ENCODE measurements around the gene HOXC10. TPM values are rescaled to one million over a fixed set of nuclear protein-coding genes. Genes with fewer than 3 reads are reported as not detected.

The HOXC10 gene
- total RNA-seq, 1 donor from 2014 or later: not detected

- ATAC-seq (ENCODE audit: poor library complexity) (no peak), DNase-seq (no peak)
- intact Hi-C loops (cut with DNase I): no loop called here
These were observed 23.8 kb upstream of the HOXC10 start for GRCh38 chr12:53961025-53961761.

DNA sequence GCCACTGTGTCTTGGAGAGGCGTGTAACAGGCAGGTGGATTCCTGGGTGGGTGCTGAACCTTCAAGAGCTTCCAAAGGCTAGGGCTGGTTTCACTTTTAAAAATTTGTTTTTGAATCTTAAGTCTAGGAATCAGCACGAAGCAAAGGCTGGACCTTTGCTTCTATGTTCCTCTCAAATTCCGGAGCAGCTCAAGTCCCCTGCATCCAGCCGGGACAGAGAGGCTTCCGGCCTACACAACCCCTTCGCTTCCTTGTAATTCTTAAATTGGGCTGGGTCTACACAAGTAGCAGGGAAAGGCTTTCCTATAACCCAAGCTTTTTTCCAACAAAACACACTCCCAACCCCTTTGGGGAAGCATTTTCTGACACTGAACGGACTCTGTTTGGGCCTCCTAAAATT lies 21.9 kb upstream of the HOXC10 start:
- ATAC-seq (ENCODE audit: poor library complexity): no peak
- DNase-seq: no peak
- intact Hi-C loops (cut with DNase I): no loop called here

- intact Hi-C loops (cut with DNase I): no loop called here
- ATAC-seq (ENCODE audit: poor library complexity) (no peak), DNase-seq (no peak)
These were observed 21.3 kb upstream of the HOXC10 start for GRCh38 chr12:53963434-53964314.

DNA sequence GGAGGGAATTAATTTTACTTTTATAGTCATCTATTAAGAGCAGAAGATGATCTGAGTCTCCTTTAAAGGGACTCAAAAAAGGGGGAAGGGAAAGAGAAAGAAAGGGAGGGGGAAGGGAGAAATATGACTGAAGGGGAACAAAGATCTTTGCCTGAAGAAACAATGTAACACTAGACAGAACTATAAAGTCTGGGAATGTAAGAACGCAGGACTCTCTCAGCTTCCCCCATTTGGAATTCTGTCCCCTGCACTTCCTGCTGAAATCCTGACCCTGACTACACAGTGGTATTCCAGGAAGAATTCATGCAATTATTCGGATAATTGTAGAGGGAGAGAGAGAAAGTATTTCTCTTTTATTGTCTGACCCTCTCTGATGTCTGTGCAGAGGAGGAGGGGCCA lies 20.6 kb upstream of the HOXC10 start:
- intact Hi-C loops (cut with DNase I): no loop called here
- no peak for ATAC-seq (ENCODE audit: poor library complexity)
- no peak for DNase-seq

GRCh38 chr12:53965281-53966084 lies 19.5 kb upstream of the HOXC10 start:
- ATAC-seq (ENCODE audit: poor library complexity) (no peak), DNase-seq (no peak)
- intact Hi-C loops (cut with DNase I): no loop called here

- no peak for DNase-seq
- ATAC-seq (ENCODE audit: poor library complexity): no peak
- intact Hi-C loops (cut with DNase I): no loop called here
These were observed 18.9 kb upstream of the HOXC10 start for GRCh38 chr12:53966085-53966384.

DNA sequence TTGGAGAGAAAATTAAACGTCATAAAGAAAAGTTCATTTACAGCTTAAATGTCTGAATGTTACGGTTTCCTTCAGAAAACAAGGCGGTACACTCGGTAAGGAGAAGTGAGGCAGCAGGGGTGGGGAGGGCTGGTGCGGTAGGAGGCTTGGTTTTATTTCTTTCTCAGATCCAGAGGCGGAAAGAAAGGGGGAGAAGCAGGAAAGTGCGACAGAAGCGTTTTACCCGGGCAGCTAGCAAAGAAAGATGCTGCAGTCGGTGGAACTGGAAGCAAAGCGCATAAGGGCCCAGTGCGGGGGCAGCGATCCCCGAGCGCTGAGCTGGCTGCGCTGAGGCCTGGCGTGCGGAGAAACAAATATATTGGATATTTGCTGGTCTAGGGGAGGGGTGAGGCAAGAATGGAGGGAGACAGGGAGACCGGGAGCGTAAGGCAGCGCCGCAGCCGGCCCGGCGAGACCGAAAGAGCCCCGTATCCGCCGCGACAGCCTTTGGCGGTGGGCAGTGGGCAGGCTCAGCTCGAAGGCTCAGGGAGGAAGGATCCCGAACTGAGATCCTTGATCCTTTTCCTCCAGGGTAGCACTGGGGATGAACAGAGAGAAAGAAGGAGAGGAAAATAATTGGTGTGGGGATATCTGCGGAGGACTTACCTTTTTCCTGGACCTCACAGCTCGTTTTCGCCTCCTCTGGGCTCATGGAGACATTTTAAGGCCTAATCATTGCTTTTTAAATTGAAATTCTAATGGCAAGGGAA lies 18.4 kb upstream of the HOXC10 start:
- DNase-seq (no peak), ATAC-seq (ENCODE audit: poor library complexity) (no peak)
- intact Hi-C loops (cut with DNase I): no loop called here

DNA sequence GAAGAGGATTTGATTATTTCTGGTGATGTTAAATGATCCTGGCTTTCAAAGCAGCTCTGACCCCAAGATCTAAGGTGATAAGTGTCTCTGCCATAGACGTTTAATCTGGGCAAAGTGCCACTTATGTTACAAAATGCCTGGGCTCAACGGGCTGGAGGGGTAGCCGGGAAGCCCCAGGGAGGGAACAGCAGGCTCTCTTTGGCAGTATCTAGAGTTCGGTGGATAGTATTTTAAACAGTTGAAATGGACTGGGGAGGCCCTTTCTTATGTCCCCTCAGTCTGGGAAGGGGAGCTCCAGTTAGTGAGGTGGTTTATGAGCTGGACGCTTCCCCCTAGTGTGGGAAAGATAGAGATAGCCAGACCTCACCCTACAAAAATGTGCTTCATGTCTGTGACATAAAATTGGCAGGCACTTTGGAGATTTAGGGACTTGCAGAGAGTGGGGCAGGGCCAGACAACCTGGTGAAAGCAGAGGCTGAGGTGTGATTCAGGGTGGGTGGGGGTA lies 17.5 kb upstream of the HOXC10 start:
- DNase-seq (no peak), ATAC-seq (ENCODE audit: poor library complexity) (no peak)
- intact Hi-C loops (cut with DNase I): no loop called here

GRCh38 chr12:53968214-53969127 lies 16.5 kb upstream of the HOXC10 start:
- DNase-seq (no peak), ATAC-seq (ENCODE audit: poor library complexity) (no peak)
- intact Hi-C loops (cut with DNase I): no loop called here

- intact Hi-C loops (cut with DNase I): no loop called here
- ATAC-seq (ENCODE audit: poor library complexity): no peak
- DNase-seq: no peak
These were observed 15.2 kb upstream of the HOXC10 start for GRCh38 chr12:53969588-53970259.

- DNase-seq (no peak), ATAC-seq (ENCODE audit: poor library complexity) (no peak)
- intact Hi-C loops (cut with DNase I): no loop called here
These were observed 14.5 kb upstream of the HOXC10 start for GRCh38 chr12:53970451-53970850.

GRCh38 chr12:53971129-53971528 lies 13.8 kb upstream of the HOXC10 start:
- intact Hi-C loops (cut with DNase I): no loop called here
- no peak for DNase-seq
- no peak for ATAC-seq (ENCODE audit: poor library complexity)

DNA sequence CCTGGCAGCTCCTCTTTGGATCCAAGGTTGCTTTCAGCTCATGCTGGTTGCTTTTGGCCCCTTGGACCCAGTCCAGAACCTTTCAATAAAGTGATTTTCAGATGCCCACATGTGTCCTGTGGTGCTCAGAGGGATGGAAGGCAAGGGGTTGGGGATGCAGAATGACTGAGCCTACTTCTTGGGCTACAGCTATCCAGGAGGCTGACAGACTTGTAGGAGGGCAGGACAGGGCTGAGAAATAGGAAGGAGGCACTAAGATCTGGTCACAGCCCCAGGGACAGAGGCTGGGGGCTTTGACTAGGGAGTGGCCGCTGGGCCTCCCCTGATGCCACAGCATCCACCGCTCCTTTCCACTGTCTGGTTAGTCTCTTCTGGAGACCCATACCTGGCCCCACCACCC lies 13.3 kb upstream of the HOXC10 start:
- intact Hi-C loops (cut with DNase I): no loop called here
- no peak for ATAC-seq (ENCODE audit: poor library complexity)
- DNase-seq: no peak

DNA sequence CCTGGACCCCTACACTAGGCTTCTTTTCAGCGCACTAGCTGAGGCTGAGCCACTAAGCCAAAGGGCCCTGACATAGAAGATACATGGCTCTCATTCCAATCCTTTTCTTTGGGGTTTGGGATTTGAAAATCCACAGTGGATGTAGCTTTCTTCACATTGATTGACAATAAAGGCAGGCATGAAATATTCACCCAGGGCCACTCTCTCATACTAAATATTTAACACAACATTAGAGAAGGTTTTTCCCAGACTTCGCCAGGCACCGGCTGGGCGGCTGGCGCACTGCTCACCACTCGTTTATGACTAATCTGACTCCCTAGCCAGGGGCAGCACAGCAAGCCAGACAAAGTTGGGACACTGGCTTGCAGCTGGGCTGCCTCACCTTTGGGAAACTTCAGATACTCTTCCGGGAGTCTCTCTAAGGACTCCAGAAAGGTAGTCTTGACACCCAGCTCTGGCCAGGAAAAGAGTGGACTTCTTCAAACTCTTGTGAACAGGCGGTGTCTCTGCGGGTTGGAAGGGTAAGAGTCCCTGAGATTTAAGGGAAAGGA lies 12.7 kb upstream of the HOXC10 start:
- DNase-seq (no peak), ATAC-seq (ENCODE audit: poor library complexity) (no peak)
- intact Hi-C loops (cut with DNase I): no loop called here

GRCh38 chr12:53972722-53973235 lies 12.2 kb upstream of the HOXC10 start, which contains the start of gene HOXC11:
Gene HOXC11 (plus strand): TSS chr12:53973126. CDS start chr12:53973242, 116 bp downstream.
- no peak for DNase-seq
- ATAC-seq (ENCODE audit: poor library complexity): no peak
- intact Hi-C loops (cut with DNase I): no loop called here

DNA sequence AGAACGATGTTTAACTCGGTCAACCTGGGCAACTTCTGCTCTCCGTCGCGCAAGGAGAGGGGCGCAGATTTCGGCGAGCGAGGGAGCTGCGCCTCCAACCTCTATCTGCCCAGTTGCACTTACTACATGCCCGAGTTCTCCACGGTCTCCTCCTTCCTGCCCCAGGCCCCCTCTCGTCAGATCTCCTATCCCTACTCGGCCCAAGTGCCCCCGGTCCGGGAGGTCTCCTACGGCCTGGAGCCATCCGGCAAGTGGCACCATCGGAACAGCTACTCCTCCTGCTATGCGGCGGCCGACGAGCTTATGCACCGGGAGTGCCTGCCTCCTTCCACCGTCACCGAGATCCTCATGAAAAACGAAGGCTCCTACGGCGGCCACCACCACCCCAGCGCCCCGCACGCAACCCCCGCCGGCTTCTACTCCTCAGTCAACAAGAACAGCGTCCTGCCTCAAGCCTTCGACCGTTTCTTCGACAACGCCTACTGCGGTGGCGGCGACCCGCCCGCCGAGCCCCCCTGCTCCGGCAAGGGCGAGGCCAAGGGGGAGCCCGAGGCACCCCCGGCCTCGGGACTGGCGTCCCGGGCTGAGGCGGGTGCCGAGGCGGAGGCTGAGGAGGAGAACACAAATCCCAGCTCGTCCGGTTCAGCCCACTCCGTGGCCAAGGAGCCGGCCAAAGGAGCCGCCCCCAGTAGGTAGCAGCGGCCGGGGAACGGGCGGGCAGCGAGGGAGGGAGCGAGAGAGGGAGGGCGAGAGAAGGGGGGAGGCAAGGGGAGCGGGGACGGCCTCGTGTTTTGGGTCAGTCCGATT lies 11.5 kb upstream of the HOXC10 start:
- ATAC-seq (ENCODE audit: poor library complexity): no peak
- no peak for DNase-seq
- intact Hi-C loops (cut with DNase I): no loop called here
